Mesenteric fat pad (tissue), 1 donor: ENCODE results near the gene ACOX3. TPM values are rescaled to one million over a fixed set of nuclear protein-coding genes. Genes with fewer than 3 reads are reported as not detected.
A peak's percentile ranks its signal among the peaks of the same experiment; 100 is the strongest.

Source experiments
- DNase-seq: peaks from one replicate; pipeline ENCODE4 v3.0.0-alpha.2; 2020; ENCODE audit warnings: low spot score
- total RNA-seq: library from RNA; stranded (reverse); fragmentation: NEBNext Ultra II Directional; extraction: Animal tissue kit (Norgen Biotek cat#: 25700); gene quantifications from one replicate; pipeline ENCODE4 v1.2.1, GENCODE V29; 2021
- donor health status: DM: yes; HTN: yes; CAD: no.

The ACOX3 gene
- total RNA-seq, 1 donor from 2014 or later = 29.1 TPM

DNA sequence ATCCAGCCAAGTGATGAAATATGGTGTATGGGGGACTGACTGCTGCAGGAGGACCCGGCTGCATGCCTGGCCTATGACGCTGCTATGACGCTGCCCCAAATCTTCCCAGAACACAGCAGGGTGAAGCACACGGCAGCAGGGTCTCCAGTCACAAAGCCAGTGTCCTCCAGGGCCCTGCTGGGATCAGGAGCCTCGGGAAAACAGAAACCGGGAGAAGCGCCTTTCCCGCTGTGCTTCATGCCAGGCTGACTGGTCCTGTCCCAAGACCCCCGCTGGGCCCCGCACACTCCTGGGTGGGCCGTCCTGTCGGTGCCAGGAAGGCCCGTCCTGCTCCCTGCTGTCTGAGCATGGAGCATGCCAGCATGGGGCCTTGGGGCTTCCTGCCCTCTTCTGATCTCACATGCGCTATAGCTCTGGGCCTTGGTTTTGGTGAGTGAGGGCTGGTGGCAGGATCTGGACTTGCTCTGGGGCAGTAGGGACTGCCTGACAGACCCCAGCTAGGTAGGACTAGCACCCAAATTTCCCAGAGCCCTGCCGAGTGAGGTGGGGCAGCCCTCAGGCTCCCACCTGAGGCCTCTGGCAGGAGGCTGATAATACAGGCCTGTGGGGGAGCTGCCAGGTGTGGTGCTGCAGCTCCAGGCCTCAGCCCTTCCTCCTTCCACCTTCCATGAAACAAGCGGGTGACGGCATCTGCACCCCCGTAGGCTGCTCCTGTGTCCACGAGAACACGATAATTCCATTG lies 64.0 kb downstream of the ACOX3 start:
- DNase-seq = no peak

DNA sequence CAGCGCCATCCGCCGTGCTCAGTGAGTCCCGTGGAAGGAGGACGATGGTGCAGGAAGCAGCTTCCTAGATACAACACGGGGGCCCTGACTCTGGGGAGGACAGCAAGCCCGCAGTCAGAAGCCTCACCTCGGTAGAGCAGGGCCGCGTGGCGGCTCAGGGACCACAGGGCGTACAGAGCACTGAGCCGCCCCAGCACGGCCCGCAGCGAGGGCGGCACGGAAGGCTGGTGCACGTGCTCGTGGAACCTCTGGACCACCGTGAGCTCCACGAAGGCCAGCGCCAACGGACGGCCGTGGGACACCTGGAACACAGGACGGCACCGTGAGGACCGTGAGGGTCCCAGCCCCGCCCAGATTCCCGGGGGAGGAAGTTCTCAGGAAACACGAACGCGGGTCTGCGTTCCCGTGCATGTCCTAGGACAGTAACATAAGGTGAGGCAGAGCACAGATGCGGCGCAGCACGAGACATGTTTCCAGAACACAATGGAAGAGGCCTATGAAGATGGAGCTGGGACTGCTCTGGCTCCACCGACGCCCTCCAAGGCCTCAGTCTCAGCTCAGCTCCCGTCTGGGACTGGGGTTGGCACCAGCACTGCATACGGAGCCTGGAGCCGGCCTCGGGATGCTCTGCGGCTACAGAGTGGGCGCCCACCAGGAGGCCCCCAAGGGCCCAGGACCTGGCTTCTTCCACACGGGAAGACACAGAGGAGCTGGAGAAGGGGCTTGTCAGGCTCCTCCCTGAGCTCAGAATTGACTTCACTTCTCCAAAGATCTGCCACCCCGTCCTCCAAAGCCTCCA lies 65.5 kb downstream of the ACOX3 start:
- no peak for DNase-seq

DNA sequence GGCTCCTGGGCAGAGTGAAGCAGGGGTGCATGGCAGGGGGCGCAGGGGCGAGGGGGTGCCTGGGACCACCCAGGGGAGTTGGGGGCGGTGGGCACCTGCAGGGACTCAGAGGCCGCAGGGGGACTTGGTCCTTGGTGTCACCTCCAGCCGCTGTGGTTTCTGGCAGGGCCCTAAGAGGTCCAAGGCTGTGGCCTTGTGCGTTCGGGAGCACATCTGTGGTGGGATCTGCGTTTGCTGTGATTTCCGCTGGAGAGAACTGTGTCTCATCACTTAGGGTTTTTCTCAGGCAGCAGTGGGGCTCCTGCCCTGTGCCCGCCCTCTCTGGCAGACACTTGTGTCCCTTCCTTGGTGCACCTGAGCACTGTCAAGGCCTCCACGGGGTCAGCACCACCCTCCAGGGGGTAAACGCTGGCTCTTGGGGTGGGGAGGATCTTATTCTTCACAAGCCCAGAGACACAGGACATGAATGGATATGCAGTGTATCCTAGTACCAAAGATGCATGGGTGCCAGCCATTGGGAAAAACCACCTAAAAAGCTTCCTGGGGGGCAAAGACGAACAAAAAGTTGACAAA lies 66.5 kb downstream of the ACOX3 start:
- no peak for DNase-seq

DNA sequence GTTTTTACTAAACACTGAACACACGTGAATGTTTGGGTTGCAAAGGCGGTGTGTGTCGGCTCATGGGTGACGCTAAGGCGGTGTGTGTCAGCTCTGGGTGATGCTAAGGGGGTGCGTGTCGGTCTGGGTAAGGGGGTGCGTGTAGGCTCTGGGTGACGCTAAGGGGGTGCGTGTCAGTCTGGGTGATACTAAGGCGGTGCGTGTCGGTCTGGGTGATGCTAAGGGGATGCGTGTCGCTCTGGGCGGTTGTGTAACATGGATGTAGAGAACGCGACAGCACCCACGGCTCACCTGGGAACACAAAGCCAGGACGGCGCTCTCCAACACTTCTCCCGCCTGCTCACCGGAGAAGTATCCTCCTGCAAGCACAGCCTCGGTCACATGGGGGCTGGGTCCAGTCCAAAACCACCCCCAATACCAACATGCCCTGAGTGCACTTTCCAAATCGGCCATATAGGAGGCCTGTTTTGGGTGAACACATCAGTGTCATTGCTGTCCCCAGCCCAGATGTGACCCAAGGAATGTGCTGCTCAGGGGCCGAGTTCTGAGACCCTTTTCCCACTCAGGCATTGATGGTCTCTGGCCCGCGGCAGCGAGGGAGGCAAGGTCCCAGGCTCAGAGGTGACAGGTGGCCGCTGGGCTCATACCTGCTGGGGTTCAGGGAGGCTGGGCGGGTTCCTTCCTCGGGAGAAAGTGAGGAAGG lies 67.1 kb downstream of the ACOX3 start:
- DNase-seq = no peak

DNA sequence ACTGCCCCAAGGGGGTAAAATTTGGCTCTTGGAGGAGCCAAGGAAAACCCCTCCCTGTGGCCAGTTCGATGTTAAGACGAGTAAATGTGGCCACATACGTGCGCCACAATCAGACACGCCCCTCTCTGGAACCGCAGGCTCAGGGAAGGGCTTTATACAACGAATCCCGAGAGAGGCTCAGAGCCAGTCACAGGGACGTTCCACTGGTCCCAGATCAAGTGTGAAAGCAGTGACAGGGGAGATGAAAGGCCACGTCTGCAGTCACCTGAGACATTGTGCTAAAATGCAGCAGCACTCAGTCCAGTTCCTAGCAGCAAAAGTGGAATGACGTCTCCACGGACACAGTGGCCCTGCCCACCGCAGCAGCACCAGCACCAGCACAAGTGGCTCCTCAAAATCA lies 68.0 kb downstream of the ACOX3 start:
- no peak for DNase-seq

DNA sequence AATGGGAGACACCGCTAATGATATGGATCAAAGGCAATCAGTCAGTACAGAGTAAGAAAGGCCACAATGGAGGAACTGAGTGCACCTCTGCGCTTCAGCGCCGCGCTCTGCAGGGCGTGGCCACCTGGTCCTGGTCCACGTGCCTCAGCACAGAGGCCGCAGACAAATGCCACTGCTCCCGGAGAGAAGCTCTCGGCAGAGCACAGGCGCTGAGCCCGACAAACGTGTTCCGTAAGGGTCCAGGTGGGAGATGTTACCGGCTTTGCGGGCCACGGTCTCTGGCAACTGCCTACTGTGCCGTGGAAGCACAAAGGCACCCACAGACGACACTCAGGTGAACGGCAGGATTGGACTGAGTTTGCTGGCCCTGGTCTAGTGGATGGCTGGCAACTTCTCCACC lies 68.9 kb downstream of the ACOX3 start:
- DNase-seq = no peak

DNA sequence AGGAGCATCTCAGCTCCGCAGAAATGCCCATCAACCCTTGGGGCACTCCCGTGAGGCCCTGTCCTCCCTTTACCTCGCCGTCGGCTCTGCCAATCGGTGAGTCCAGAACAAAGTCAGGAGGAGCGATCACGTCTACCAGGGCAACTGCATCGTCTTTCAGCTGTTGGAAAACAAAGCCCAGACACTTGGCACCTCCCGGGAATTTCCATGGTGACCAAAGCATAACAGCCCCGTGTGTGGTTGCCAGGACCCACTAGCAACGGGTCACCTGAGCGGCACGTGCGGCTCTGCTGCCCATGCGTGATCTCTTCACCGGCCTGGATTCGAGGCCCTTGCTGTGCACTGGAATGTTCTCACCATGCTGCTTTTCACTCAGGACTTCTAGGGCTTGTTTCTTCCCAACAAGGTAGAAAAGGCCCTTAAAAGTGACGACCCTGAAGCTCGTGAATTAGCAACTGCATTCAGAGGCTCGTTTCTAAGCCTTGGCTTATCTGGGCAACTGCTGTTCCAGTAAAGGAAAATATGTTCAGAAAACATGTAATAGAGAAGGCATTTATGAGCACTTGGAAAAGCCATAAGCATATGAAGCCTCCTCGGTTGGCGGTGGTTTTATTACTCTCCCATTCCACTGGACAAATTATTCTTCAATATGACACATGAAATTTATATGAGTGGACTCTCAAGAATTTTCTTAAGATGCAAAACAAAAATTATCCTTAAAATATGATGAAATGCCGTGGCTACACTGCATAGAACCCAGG lies 69.5 kb downstream of the ACOX3 start:
- no peak for DNase-seq

DNA sequence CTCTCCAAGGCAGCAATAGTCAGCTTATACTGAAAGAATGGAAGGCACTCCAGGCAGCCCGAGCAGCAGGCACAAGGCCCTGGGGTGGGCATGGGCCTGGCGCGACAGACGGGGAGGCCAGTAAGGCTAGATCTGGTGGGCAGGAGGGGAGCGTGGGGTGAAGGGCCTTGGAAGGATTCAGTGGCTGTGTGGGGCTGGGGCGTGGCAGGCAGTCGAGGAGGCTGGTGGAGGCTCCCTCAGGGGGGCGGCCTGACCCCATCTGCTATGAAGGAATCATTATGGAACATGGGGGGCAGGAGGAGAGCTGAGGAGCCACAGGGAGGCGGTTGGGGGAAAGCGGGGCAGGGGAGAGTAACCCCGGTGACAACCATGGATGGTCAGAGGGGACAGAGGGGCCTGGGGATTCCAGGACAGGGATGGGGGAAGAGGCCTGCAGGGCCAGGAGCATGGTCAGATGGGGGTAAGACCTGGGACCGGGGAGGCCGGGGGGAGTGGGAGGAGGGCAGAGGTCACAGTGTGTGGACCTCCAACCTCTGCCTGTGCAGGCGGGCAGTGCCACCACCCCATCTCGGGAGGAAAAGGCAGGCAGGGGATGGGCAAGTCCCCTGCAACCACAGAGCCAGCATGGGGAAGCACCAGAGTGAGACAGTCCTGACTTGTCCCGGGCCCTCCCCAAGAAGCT lies 70.3 kb downstream of the ACOX3 start:
- no peak for DNase-seq

DNA sequence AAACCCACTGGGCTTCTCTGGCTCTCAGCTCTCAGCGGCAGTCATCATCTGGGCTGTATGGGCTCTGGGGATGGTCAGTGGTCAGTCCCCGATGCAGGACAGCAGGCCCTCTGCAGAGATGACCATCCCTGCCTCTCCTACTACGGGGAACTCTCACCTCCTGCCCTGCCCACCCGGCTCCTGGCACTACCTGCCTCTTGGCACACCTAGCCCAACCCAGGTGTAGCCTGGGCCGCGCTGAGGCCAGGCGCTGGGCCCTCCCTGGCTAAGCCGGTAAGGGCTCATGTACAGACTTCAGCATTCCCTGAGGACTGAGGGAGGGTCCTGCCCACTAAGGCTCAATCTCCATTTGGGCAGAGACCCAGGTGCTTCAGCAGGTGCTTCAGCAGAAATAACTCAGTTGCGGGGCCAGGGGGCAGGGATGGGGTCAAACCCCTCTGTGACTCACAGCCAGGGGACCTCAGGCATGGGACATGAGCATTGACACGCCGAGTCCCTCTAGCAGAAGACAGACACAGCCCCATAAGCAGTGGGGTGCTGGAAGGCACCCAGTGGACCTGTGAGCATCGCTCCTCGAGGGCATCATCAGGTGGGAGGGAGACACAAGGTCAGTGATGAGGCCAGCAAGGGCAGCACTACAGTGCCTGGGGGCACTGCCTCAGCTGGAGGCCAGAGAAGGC lies 71.0 kb downstream of the ACOX3 start:
- DNase-seq = no peak

DNA sequence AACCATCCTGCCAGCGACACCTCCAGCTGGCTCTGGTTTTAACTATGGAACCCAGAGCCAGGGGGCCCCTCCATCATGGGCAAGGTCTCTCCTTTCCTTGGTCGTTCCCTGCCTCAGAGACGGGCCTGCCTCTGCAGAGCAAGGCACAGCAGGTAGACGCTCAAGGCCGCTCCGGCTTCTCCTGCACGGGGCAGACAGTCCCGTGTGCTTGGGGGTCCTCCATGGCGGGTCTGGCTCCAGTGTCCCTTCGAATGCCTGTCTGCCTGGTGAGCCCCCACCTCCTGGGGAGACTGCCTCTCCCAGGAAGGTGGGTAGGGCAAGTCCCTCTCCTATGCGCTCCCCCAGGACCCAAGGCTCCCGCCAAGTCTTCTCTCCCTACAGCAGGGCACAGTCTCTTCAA lies 71.5 kb downstream of the ACOX3 start:
- DNase-seq = no peak

DNA sequence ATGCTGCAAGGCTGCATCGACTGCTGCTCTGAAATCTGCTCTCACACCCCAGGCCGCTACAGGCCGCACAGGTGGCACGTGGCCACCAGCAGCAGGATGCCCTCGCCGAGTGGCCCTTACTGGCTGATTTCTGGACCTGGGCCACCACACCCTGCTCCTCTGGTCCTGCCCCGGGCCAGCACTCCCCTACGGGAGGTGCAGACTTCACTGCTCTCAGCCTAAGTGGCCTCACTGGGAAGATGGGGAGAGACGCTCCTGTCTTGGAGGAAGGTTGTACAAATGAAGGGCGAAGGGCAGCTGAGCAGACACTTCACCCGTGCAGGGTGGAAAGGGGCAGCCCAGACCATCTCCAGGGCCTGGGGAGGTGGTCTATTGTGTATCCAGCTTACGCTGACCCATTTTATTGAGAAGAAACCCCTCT lies 72.5 kb downstream of the ACOX3 start:
- no peak for DNase-seq

DNA sequence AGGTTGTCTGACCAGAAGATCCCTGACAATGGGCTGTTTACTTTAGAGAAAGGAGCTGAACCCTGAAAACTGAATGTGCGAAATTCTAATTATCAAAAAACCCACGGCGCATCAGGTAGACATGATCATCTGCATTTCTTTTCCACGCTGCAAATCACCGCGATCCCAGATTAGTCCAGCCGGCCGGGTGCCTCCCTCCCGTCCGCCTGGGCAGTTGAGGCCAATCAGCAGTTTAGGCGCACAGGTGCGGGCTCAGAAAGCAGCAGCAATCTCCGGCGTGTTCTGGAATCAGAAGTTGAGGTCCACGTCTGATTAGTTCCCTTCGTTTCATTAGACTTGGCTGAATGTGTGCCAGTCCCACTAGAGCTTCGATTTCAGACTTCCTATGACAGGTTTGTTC lies 73.9 kb downstream of the ACOX3 start:
- no peak for DNase-seq

DNA sequence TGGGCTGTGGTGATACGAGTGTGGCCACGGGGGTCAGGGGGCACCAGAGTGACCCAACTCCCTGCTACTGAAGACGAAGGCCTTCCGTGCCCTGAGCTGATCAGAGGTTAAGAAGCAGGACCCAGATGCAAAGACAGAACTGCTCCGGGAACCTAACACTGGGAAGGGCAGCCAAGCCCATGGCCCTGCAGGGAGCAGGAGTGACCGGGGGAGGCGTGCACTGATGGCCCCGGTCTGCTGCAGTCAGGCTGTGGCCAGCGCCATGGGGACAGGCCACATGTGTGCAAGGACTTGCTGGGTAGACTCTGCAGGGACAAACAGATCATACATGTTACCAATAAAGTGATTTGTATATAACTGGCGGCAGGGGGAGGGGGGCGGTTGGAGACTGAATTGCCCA lies 74.6 kb downstream of the ACOX3 start:
- DNase-seq = no peak

DNA sequence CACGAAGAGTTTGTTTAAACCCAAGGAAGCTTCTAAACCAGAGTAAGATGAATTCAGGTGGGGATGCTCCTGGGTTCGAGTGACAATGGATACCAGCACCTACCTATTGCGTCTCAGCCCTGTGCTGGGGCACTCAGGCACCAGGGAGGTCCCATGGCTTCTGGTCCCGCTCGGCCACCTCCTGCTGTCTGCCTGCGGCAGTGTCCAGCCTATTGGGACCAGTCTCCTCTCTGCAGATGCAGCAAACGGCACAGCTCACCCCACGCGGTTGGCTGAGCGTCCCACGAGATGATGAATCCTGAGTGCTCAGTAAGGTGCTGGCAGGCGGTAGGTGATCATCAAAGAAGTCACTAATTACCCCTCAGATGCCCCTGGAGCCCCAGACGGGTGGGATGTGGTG lies 75.2 kb downstream of the ACOX3 start:
- DNase-seq = no peak

DNA sequence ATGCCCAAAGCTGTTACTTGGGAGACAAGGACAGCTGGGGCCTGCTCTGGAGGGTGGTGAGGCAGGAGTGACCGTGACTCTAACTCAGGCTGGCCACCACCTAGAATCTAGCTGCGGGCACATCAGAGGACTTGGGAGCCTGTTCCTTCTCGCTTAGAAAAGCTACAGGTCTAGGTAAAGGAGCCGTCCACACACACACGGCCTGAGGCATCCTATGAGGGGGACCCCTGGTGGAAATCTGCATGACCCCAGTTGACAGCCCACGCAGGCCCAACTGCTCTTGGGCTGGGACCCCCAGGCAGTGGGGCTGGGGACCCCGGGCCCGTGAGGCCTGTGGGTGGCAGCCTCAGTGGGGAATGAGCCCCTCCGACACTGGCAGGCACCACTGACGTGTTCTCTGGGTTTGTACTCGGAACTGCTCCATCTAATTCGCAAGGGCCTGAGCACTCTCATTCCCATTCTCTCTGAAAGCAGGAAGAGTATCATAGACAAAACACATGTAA lies 75.6 kb downstream of the ACOX3 start:
- DNase-seq = no peak

DNA sequence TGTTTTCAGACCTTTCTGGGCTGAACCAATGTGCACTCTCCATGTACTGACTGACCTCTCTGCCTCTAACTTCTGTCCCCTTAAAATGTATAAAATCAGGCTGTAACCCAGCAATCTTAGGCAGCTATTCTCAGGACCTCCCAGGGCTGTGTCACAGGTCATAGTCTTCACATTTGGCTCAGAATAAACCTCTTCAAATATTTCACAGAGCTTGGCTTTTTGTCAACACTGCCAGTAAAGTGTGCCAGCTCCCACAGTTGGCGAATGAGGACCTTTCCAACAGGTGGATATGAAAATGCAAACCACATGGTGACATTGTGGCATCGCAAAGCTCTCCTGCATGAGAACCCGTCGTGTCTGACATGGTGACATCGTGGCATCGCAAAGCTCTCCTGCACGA lies 76.4 kb downstream of the ACOX3 start:
- DNase-seq = no peak

DNA sequence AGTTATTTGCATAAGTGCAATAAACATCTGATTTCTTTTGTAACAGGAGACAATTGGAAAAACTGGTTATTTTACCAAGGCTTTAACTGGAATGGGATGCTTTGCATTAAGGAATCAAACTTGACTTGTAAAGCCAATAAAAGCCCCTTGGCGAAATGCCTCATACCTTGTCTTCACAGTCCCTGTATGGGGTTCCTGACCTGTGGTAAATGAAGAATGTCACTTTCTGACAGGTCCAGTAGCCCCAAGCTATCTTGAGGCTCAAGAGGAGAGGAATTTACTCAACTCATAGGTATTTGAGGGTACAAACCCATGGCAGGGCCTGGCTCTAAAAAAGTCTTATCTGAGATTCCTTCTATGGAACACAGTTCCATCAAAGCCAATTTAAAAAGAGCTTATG lies 78.0 kb downstream of the ACOX3 start:
- no peak for DNase-seq

DNA sequence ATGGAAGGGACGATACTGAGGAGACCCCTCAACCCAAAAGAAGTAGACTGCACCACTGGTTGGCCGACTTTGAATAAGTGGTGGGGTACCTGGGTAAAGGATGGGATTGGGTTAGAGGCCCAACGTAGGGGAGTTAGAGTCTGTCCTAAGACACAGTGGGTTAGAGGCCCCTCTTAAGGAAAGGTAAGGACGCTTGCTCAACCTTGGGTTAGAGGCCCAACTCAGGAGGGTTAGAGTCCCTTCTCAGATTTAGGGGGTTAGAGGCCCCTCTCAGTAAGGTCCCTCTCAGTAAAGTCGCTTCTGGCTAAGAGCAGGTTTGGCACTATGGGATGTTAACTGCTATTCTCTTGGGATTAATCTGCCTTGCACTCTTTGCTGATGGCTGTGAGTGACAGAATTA lies 81.3 kb downstream of the ACOX3 start:
- no peak for DNase-seq

DNA sequence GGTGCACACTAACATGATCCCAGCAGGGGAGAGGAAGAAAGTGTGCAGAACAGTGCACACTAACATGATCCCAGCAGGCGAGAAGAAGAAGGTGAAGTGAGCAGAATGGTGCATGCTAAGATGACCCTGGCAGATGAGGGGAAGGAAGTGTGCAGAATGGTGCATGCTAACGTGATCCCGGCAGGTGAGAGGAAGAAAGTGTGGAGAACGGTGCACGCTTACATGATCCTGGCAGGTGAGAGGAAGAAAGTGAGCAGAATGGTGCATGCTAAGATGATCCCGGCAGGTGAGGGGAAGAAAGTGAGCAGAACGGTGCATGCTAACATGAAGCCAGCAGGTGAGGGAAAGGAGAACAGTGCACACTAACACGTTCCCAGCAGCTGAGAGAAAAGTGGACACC lies 83.7 kb downstream of the ACOX3 start:
- DNase-seq = peak; percentile 49
